ENCODE data around the gene BNC2. TPM values are rescaled to one million over a fixed set of nuclear protein-coding genes. Genes with fewer than 3 reads are reported as not detected.
A peak's percentile ranks its signal among the peaks of the same experiment; 100 is the strongest.

Gene BNC2
- total RNA-seq (10 to 100 TPM; 18.1 to 23.2 TPM), polyA plus RNA-seq (1 to 10 TPM in 1 of 2 donors, under 1 TPM in 1; 0.96 to 1.3 TPM)
- long read RNA-seq, donor 1, partial matches to known transcripts = 6 of 6 reads
- long read RNA-seq, donor 1, other reads (novel, unspliced or antisense) = 0 of 6 reads
- long read RNA-seq, donor 2 = 0 reads
- long read RNA-seq, donor 3 = 0 reads
- long read RNA-seq, donor 4 = 0 reads
- long read RNA-seq, donor 5, partial matches to known transcripts = 6 of 6 reads
- long read RNA-seq, donor 5, other reads (novel, unspliced or antisense) = 0 of 6 reads

- DNase-seq = peak; percentile 78 to 82 (median 82)
- peak within 1 kb of the TSS; percentile 25 to 76 for H3K9ac ChIP-seq (ENCODE audit: insufficient read depth in 1 of 2, low read length in 2 of 2)
- no peak for TF ChIP-seq CTCF (IDR thresholded peaks at IDR 0.05; ENCODE audit: control extremely low read depth, extremely low read depth)
- peak; percentile 71 for ATAC-seq (ENCODE audit: insufficient read depth, low FRiP score)
- H3K9me3 ChIP-seq (ENCODE audit: control insufficient read depth in 4 of 4, insufficient read depth in 3 of 4, low read length in 3 of 4) = peaks cover 0 to 3% (median 0%) of the 10 kb centered on the region in 4 donors
- peak within 1 kb of the TSS; percentile 52 for H3K4me3 ChIP-seq
- 1% methylated on average over 44 to 57 of the region's 58 CpGs for WGBS, 2 donors
- H3K36me3 ChIP-seq (ENCODE audit: control insufficient read depth in 4 of 4, insufficient read depth in 4 of 4, low read length in 4 of 4) = no peaks in the 10 kb centered on the region
- peaks cover 0 to 36% (median 0%) of the 10 kb centered on the region in 5 donors for H3K4me1 ChIP-seq (ENCODE audit: control insufficient read depth in 5 of 5, insufficient read depth in 5 of 5, low read length in 5 of 5)
- peaks cover 0 to 17% (median 0%) of the 10 kb centered on the region in 3 donors for H3K27me3 ChIP-seq (ENCODE audit: control insufficient read depth in 3 of 3, insufficient read depth in 3 of 3, low read length in 2 of 3)
- peak within 1 kb of the TSS in 1 of 2 donors; percentile 82 for H3K27ac ChIP-seq (ENCODE audit: low read depth in 1 of 2, low read length in 1 of 2)
These were observed at the start of gene BNC2 for GRCh38 chr9:16870596-16871335. Gene BNC2 (minus strand): TSS chr9:16870670. CDS start chr9:16870648, 22 bp downstream.

GRCh38 chr9:16918920-16919319 lies 48.5 kb upstream of the BNC2 start:
- Histone ChIP-seq H3K9ac (ENCODE audit: insufficient read depth in 1 of 2, low read length in 2 of 2) (no peak overlapping the region), H3K36me3 (ENCODE audit: control insufficient read depth in 4 of 4, insufficient read depth in 4 of 4, low read length in 4 of 4) (no peaks in the 10 kb centered on the region), H3K27me3 (ENCODE audit: control insufficient read depth in 3 of 3, insufficient read depth in 3 of 3, low read length in 2 of 3) (no peaks in the 10 kb centered on the region), H3K4me3 (no peak overlapping the region), H3K4me1 (ENCODE audit: control insufficient read depth in 5 of 5, insufficient read depth in 5 of 5, low read length in 5 of 5) (no peaks in the 10 kb centered on the region), H3K27ac (ENCODE audit: low read depth in 1 of 2, low read length in 1 of 2) (no peak overlapping the region), H3K9me3 (ENCODE audit: control insufficient read depth in 4 of 4, insufficient read depth in 3 of 4, low read length in 3 of 4) (peaks cover 0 to 2% (median 0%) of the 10 kb centered on the region in 4 donors)
- ATAC-seq (ENCODE audit: insufficient read depth, low FRiP score) = no peak
- WGBS, 2 donors = 59 to 62% methylated on average over 4 of the region's 4 CpGs
- DNase-seq = no peak
- no peak for TF ChIP-seq CTCF (IDR thresholded peaks at IDR 0.05; ENCODE audit: control extremely low read depth, extremely low read depth)

- H3K36me3 ChIP-seq (ENCODE audit: control insufficient read depth in 4 of 4, insufficient read depth in 4 of 4, low read length in 4 of 4) = no peaks in the 10 kb centered on the region
- 94% methylated on average over 6 of the region's 6 CpGs for WGBS, 2 donors
- ATAC-seq (ENCODE audit: insufficient read depth, low FRiP score) (no peak), DNase-seq (no peak)
- no peak overlapping the region for H3K27ac ChIP-seq (ENCODE audit: low read depth in 1 of 2, low read length in 1 of 2)
- H3K9ac ChIP-seq (ENCODE audit: insufficient read depth in 1 of 2, low read length in 2 of 2) = no peak overlapping the region
- H3K27me3 ChIP-seq (ENCODE audit: control insufficient read depth in 3 of 3, insufficient read depth in 3 of 3, low read length in 2 of 3) = no peaks in the 10 kb centered on the region
- no peaks in the 10 kb centered on the region for H3K9me3 ChIP-seq (ENCODE audit: control insufficient read depth in 4 of 4, insufficient read depth in 3 of 4, low read length in 3 of 4)
- no peak for TF ChIP-seq CTCF (IDR thresholded peaks at IDR 0.05; ENCODE audit: control extremely low read depth, extremely low read depth)
- H3K4me3 ChIP-seq = no peak overlapping the region
- no peaks in the 10 kb centered on the region for H3K4me1 ChIP-seq (ENCODE audit: control insufficient read depth in 5 of 5, insufficient read depth in 5 of 5, low read length in 5 of 5)
These were observed 44.8 kb upstream of the BNC2 start for GRCh38 chr9:16915126-16915831.
